ENCODE measurements around the gene OSBPL5. TPM values are rescaled to one million over a fixed set of nuclear protein-coding genes. Genes with fewer than 3 reads are reported as not detected.
A peak's percentile ranks its signal among the peaks of the same experiment; 100 is the strongest.
"Not testable (repeated sequence)": the region's sequence is repeated elsewhere in the genome, so short reads cannot be mapped to it uniquely, and the experiment has no call there.

Gene OSBPL5
- polyA plus RNA-seq, 4 donors: 18.2 to 20.9 (median 19.8) TPM

- not testable (repeated sequence) for DNase-seq (ENCODE audit: low read depth in 4 of 4, low spot score in 3 of 4)
Measured at GRCh38 chr11:3063876-3064275, 101.2 kb downstream of the OSBPL5 start.

GRCh38 chr11:3063432-3063831 is 101.7 kb downstream of the OSBPL5 start:
- not testable (repeated sequence) for DNase-seq (ENCODE audit: low read depth in 4 of 4, low spot score in 3 of 4)

- no peak for DNase-seq (ENCODE audit: low read depth in 4 of 4, low spot score in 3 of 4)
Measured at GRCh38 chr11:3060436-3061025, 104.6 kb downstream of the OSBPL5 start.

- DNase-seq (ENCODE audit: low read depth in 4 of 4, low spot score in 3 of 4): no peak
Measured at GRCh38 chr11:3058753-3059664, 106.1 kb downstream of the OSBPL5 start.

- peak; percentile 82 to 85 (median 82) for DNase-seq (ENCODE audit: low read depth in 4 of 4, low spot score in 3 of 4)
Measured at GRCh38 chr11:3057069-3057963, 107.8 kb downstream of the OSBPL5 start, which contains the start of gene CARS1. TSS of gene CARS1 (minus strand) at chr11:3057423. CDS start at chr11:3057367, 56 bp downstream.

- DNase-seq (ENCODE audit: low read depth in 4 of 4, low spot score in 3 of 4): no peak
Measured at GRCh38 chr11:3056296-3057068, 108.6 kb downstream of the OSBPL5 start.

GRCh38 chr11:3055891-3056290 is 109.2 kb downstream of the OSBPL5 start:
- no peak for DNase-seq (ENCODE audit: low read depth in 4 of 4, low spot score in 3 of 4)

- no peak for DNase-seq (ENCODE audit: low read depth in 4 of 4, low spot score in 3 of 4)
Measured at GRCh38 chr11:3052567-3052966, 112.5 kb downstream of the OSBPL5 start.

GRCh38 chr11:3052109-3052479 is 113.0 kb downstream of the OSBPL5 start:
- no peak for DNase-seq (ENCODE audit: low read depth in 4 of 4, low spot score in 3 of 4)

GRCh38 chr11:3051196-3052108 is 113.7 kb downstream of the OSBPL5 start:
- DNase-seq (ENCODE audit: low read depth in 4 of 4, low spot score in 3 of 4): no peak

GRCh38 chr11:3050386-3051195 is 114.5 kb downstream of the OSBPL5 start:
- DNase-seq (ENCODE audit: low read depth in 4 of 4, low spot score in 3 of 4): no peak

- DNase-seq (ENCODE audit: low read depth in 4 of 4, low spot score in 3 of 4): no peak
Measured at GRCh38 chr11:3049430-3050243, 115.5 kb downstream of the OSBPL5 start.

GRCh38 chr11:3047637-3048036 is 117.5 kb downstream of the OSBPL5 start:
- no peak for DNase-seq (ENCODE audit: low read depth in 4 of 4, low spot score in 3 of 4)

- no peak for DNase-seq (ENCODE audit: low read depth in 4 of 4, low spot score in 3 of 4)
Measured at GRCh38 chr11:3046641-3047040, 118.5 kb downstream of the OSBPL5 start.

GRCh38 chr11:3046190-3046589 is 118.9 kb downstream of the OSBPL5 start:
- no peak for DNase-seq (ENCODE audit: low read depth in 4 of 4, low spot score in 3 of 4)

GRCh38 chr11:3044915-3045314 is 120.2 kb downstream of the OSBPL5 start:
- DNase-seq (ENCODE audit: low read depth in 4 of 4, low spot score in 3 of 4): no peak

GRCh38 chr11:3044004-3044403 is 121.1 kb downstream of the OSBPL5 start:
- no peak for DNase-seq (ENCODE audit: low read depth in 4 of 4, low spot score in 3 of 4)
